Mesothelial cell of epicardium (in vitro differentiated cells): ENCODE results near the gene COMMD3. TPM values are rescaled to one million over a fixed set of nuclear protein-coding genes. Genes with fewer than 3 reads are reported as not detected.
A peak's percentile ranks its signal among the peaks of the same experiment; 100 is the strongest.

Source experiments
- DNase-seq, 2 experiments: peaks; one replicate each; pipeline ENCODE4 v3.0.0; 2021; ENCODE audit warnings: low spot score in 2 of 2; ENCODE audit not compliant: unreplicated experiment in 2 of 2
- H3K27ac Mint-ChIP-seq: 2 replicates; pipeline ENCODE4 v1.8.0; 2021; ENCODE audit warnings: mixed read lengths
- H3K27me3 Mint-ChIP-seq: 2 replicates; pipeline ENCODE4 v1.8.0; 2021; ENCODE audit warnings: low read depth, mixed read lengths
- H3K36me3 Mint-ChIP-seq: 2 replicates; pipeline ENCODE4 v1.8.0; 2021; ENCODE audit warnings: mixed read lengths
- H3K4me1 Mint-ChIP-seq: 2 replicates; pipeline ENCODE4 v1.8.0; 2021; ENCODE audit warnings: mixed read lengths
- H3K4me3 Mint-ChIP-seq: 2 replicates; pipeline ENCODE4 v1.8.0; 2021; ENCODE audit warnings: mild to moderate bottlenecking, moderate library complexity, mixed read lengths
- H3K9me3 Mint-ChIP-seq: 2 replicates; pipeline ENCODE4 v1.8.0; 2021; ENCODE audit warnings: mixed read lengths
- total RNA-seq: library from RNA; stranded (reverse); gene quantifications from 3 replicates; pipeline ENCODE4 v1.2.1, GENCODE V29; 2021
- TF ChIP-seq, protein P1 (sequence below): fragments of 200-600 bp; sonication (generic); IDR thresholded peaks from one replicate; pipeline ENCODE4 v1.5.0; 2021; ENCODE audit warnings: antibody characterized with exemption; ENCODE audit not compliant: unreplicated experiment

COMMD3 gene
- total RNA-seq, 1 donor from 2014 or later, result 57.3 TPM

DNA sequence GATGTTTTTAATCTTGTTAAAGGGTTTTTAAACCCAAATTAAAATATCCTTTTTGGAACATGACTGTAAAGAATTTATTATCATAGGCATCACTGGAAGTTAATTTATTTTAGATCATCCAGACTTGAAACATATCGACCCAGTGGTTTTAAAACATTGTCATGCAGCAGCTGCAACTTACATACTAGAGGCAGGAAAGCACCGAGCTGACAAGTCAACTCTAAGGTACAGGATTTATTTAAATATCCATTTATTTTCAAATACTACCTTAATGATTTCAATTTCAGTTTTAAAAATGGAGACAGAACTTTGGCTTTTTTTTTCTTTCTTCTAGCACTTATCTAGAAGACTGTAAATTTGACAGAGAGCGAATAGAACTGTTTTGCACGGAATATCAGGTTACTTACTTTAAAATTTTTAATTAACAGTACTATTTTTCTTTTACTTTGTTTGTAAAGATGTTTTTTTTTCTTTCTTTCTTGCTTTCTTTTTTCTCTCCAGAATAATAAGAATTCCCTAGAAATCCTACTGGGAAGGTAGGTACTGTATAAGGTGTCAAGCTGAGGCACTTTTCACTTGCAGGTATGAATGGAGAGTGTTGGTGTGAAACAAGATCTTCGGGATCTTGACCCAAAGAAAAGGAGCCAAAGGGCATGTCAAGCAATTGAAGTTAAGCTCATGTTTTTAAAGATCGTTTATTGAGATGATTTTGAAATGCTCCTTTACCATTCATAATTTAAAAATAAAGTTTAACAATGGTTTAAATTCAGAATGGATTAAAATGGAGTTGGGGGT lies 1.8 kb downstream of the COMMD3 start:
- TF ChIP-seq, protein P1, sequence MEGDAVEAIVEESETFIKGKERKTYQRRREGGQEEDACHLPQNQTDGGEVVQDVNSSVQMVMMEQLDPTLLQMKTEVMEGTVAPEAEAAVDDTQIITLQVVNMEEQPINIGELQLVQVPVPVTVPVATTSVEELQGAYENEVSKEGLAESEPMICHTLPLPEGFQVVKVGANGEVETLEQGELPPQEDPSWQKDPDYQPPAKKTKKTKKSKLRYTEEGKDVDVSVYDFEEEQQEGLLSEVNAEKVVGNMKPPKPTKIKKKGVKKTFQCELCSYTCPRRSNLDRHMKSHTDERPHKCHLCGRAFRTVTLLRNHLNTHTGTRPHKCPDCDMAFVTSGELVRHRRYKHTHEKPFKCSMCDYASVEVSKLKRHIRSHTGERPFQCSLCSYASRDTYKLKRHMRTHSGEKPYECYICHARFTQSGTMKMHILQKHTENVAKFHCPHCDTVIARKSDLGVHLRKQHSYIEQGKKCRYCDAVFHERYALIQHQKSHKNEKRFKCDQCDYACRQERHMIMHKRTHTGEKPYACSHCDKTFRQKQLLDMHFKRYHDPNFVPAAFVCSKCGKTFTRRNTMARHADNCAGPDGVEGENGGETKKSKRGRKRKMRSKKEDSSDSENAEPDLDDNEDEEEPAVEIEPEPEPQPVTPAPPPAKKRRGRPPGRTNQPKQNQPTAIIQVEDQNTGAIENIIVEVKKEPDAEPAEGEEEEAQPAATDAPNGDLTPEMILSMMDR, result no peak
- H3K9me3 Mint-ChIP-seq, result no peaks in the 10 kb centered on the region
- no peaks in the 10 kb centered on the region for H3K36me3 Mint-ChIP-seq
- no peak for DNase-seq
- H3K4me1 Mint-ChIP-seq, result peaks cover 47% of the 10 kb centered on the region
- peaks cover 29% of the 10 kb centered on the region for H3K27me3 Mint-ChIP-seq
- peak overlapping the region; percentile 48 for H3K4me3 Mint-ChIP-seq
- H3K27ac Mint-ChIP-seq, result no peak overlapping the region

- peaks cover 37% of the 10 kb centered on the region for H3K27me3 Mint-ChIP-seq
- no peak for DNase-seq
- H3K4me3 Mint-ChIP-seq, result no peak overlapping the region
- no peaks in the 10 kb centered on the region for H3K9me3 Mint-ChIP-seq
- no peak overlapping the region for H3K27ac Mint-ChIP-seq
- no peaks in the 10 kb centered on the region for H3K36me3 Mint-ChIP-seq
- TF ChIP-seq, protein P1, result no peak
- H3K4me1 Mint-ChIP-seq, result peaks cover 55% of the 10 kb centered on the region
Measured at GRCh38 chr10:22318772-22319171, 2.6 kb downstream of the COMMD3 start.

DNA sequence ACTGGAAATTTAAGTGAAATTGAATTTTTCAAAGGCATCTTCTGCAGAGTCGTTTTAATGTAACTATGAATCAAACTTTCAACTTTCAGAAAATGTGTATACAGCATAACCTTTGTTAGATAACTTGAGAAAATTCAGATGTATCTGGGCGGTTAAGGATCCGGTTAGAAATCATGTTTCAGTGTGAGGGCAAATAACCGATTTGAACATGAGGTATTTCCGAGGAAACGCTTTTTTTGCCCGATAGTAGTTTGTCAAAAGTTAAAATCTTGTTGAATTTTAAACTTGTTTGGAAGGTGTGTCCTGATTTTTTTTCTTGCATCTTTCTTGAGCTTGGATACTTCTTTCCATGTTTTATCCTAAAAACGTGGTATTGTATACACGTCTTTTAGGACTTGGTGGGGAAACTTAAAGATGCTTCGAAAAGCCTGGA lies 3.4 kb downstream of the COMMD3 start:
- H3K36me3 Mint-ChIP-seq, result no peaks in the 10 kb centered on the region
- peaks cover 63% of the 10 kb centered on the region for H3K4me1 Mint-ChIP-seq
- DNase-seq, result no peak
- H3K9me3 Mint-ChIP-seq, result no peaks in the 10 kb centered on the region
- TF ChIP-seq, protein P1, result no peak
- H3K27ac Mint-ChIP-seq, result peak overlapping the region; percentile 91
- peaks cover 44% of the 10 kb centered on the region for H3K27me3 Mint-ChIP-seq
- H3K4me3 Mint-ChIP-seq, result peak overlapping the region; percentile 77

GRCh38 chr10:22319980-22320558 lies 3.9 kb downstream of the COMMD3 start:
- Mint-ChIP-seq H3K36me3 (no peaks in the 10 kb centered on the region), H3K9me3 (no peaks in the 10 kb centered on the region), H3K4me3 (peak overlapping the region; percentile 77), H3K27me3 (peaks cover 46% of the 10 kb centered on the region), H3K27ac (peak overlapping the region; percentile 91), H3K4me1 (peaks cover 64% of the 10 kb centered on the region)
- DNase-seq, result no peak
- TF ChIP-seq, protein P1, result no peak

DNA sequence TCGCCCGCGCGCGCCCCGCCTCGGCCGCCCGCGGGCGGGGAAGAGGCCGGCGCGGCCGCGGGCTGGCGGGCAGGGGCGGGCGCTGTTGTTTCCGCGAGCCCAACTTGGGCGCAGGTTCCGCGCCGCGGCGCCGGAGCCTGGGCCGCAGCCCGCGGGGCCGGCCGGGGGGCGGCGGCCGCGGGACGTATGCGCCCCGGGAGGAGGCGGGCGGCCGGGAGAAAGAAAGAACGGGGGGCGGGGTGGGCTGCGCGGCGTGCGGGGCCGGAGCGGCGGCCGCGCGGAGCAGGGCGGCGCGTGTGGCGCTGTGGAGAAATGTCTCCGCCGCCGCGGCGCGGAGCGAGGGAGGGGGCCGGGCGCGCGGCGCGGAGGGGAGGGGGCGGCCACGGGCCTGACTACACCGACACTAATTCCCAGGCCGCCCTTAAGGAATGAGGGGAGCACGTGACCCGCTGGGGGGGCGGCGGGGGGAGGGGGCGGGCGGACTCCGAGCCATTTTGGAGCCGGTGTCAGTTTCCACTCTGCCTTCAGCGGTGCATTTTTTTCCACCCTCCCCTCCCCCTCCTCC lies 4.5 kb downstream of the COMMD3 start, which contains the start of gene BMI1:
TSS of gene BMI1 (plus strand) at position 509 of the 565 bp plus-strand sequence. CDS start 5,351 bp downstream, outside the sequence.
- no peaks in the 10 kb centered on the region for H3K36me3 Mint-ChIP-seq
- no peaks in the 10 kb centered on the region for H3K9me3 Mint-ChIP-seq
- TF ChIP-seq, protein P1, result no peak
- peaks cover 46% of the 10 kb centered on the region for H3K27me3 Mint-ChIP-seq
- H3K4me1 Mint-ChIP-seq, result peaks cover 59% of the 10 kb centered on the region
- H3K4me3 Mint-ChIP-seq, result peak within 1 kb of the TSS; percentile 90
- peak; percentile 77 to 80 for DNase-seq
- H3K27ac Mint-ChIP-seq, result peak within 1 kb of the TSS; percentile 91
